Cardiac muscle cell (in vitro differentiated cells and primary cell): ENCODE data around the gene TP63. TPM values are rescaled to one million over a fixed set of nuclear protein-coding genes. Genes with fewer than 3 reads are reported as not detected.
A peak's percentile ranks its signal among the peaks of the same experiment; 100 is the strongest.
"Not testable (repeated sequence)": the region's sequence is repeated elsewhere in the genome, so short reads cannot be mapped to it uniquely, and the experiment has no call there.

Experiments
- DNase-seq, 2 donors: peaks; one replicate each; pipeline versions ENCODE4 v3.0.0 to v3.0.0-alpha.2; 2010 to 2017; ENCODE audit warnings: low read depth in 1 of 2, low spot score in 1 of 2
- H3K27ac ChIP-seq: fragments of 200-600 bp; sonication (generic); 2 replicates; pipeline ENCODE4 v1.5.1; 2016
- H3K27me3 ChIP-seq: fragments of 200-600 bp; sonication (generic); 2 replicates; pipeline ENCODE4 v1.6.0; 2016; ENCODE audit warnings: control low read depth
- H3K36me3 ChIP-seq: fragments of 200-600 bp; sonication (generic); 2 replicates; pipeline ENCODE4 v1.5.1; 2016; ENCODE audit warnings: control low read depth
- H3K4me1 ChIP-seq: fragments of 200-600 bp; sonication (generic); 2 replicates; pipeline ENCODE4 v1.8.1; 2017; ENCODE audit warnings: low read depth, mild to moderate bottlenecking, mixed run types
- H3K4me3 ChIP-seq: fragments of 200-600 bp; sonication (generic); 2 replicates; pipeline ENCODE4 v1.5.1; 2016; ENCODE audit warnings: mild to moderate bottlenecking
- H3K9me3 ChIP-seq: fragments of 200-600 bp; sonication (generic); 2 replicates; pipeline ENCODE4 v1.5.1; 2017; ENCODE audit warnings: low read depth, mild to moderate bottlenecking, control low read depth
- polyA plus RNA-seq: library from polyadenylated mRNA; unstranded; fragments of >200 nt; fragmentation: Nextera tagmentation; extraction: Ambion mirVana; gene quantifications from 2 replicates; pipeline ENCODE4 v1.2.1, GENCODE V29; 2016
- total RNA-seq: library from RNA; depleted of rRNA; stranded (reverse); fragments of >200 nt; gene quantifications from 2 replicates; pipeline ENCODE4 v1.2.3, GENCODE V29; 2016
- TF ChIP-seq, protein P1 (sequence below): IDR thresholded peaks from 2 replicates; pipeline ENCODE4 v1.5.1; 2012; ENCODE audit warnings: low read depth, mild to moderate bottlenecking, low read length

The TP63 gene
- total and polyA plus RNA-seq, 2 experiments from 2014 or later = not detected

DNA sequence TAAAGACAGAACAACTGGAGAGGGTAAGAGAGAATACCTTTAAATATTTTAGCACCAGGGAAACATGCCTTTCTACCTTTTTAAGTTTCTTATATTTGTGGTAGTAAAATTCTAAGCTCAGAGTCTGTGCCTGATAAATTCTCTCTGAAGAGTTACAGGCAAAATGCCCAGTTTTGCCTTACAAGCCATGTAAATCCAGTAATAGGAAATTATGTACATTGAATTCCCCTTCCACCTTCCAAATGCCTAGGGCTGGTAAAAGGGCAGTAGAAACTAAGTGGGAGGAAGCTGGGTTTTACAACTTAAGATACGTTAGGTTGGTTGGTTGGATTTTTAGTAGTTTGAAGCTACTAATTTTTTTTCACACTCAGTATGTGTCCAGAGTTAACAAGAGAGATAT lies 43.1 kb upstream of the TP63 start:
- peak in 1 of 2 donors; percentile 78 for DNase-seq
- H3K36me3 ChIP-seq = no peaks in the 10 kb centered on the region
- H3K4me3 ChIP-seq = no peak overlapping the region
- H3K27me3 ChIP-seq = no peaks in the 10 kb centered on the region
- H3K9me3 ChIP-seq = no peaks in the 10 kb centered on the region
- H3K27ac ChIP-seq = no peak overlapping the region
- H3K4me1 ChIP-seq = no peaks in the 10 kb centered on the region
- TF ChIP-seq, protein P1, sequence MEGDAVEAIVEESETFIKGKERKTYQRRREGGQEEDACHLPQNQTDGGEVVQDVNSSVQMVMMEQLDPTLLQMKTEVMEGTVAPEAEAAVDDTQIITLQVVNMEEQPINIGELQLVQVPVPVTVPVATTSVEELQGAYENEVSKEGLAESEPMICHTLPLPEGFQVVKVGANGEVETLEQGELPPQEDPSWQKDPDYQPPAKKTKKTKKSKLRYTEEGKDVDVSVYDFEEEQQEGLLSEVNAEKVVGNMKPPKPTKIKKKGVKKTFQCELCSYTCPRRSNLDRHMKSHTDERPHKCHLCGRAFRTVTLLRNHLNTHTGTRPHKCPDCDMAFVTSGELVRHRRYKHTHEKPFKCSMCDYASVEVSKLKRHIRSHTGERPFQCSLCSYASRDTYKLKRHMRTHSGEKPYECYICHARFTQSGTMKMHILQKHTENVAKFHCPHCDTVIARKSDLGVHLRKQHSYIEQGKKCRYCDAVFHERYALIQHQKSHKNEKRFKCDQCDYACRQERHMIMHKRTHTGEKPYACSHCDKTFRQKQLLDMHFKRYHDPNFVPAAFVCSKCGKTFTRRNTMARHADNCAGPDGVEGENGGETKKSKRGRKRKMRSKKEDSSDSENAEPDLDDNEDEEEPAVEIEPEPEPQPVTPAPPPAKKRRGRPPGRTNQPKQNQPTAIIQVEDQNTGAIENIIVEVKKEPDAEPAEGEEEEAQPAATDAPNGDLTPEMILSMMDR = no peak

DNA sequence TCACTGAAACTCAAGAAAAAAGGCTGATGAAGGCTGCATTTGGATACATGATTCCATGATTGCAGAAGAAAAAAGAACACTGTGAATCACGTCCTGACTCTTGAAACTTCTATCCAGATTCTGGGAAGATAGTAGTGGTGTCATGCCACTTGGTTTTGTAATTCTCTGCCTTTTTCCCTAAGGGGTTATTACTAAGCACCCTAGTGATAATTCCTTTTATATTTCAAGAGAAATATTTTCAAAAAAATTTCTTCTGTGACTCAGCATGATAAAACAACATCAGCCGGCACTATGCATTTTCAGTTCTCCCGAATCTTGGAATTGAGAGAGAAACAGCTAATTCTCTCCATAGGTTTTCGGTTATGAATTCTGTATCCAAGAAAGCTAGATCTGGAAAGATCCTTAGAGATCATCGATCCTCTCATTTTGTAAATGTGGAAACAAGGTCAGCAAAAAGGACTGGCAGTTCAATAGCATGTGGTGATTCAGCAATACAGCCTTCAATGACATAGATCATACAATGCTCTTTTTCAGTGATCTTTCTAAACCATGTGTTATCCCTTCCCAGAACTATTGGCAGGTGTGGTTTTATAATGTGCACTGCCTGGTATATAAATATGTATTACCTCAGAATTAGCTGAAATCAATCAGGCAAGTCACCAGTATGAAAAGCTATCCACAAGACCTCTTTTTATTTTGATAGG lies 42.6 kb upstream of the TP63 start:
- H3K4me3 ChIP-seq = no peak overlapping the region
- TF ChIP-seq, protein P1 = no peak
- no peaks in the 10 kb centered on the region for H3K4me1 ChIP-seq
- H3K27me3 ChIP-seq = no peaks in the 10 kb centered on the region
- no peak overlapping the region for H3K27ac ChIP-seq
- H3K36me3 ChIP-seq = no peaks in the 10 kb centered on the region
- H3K9me3 ChIP-seq = no peaks in the 10 kb centered on the region
- DNase-seq = peak in 1 of 2 donors; percentile 85

DNA sequence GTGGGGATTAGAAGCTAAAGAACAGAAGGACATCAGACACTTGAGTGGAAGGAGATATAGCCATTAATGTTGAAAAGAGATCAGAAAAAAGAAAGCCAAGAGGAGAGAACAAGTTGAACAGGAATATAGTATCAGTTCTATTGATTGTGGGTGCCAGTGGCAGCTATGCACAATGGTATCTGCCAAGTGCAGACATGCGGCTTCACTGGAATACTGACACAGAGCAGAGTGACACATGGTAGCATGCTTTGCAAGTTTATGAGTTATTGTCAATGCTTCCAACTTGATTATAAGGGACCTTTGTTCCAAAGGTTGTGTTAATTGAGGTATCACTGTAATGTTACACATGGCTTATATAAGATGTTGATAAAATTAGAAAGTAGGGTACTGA lies 42.0 kb upstream of the TP63 start:
- DNase-seq = no peak
- Histone ChIP-seq H3K9me3 (no peaks in the 10 kb centered on the region), H3K36me3 (no peaks in the 10 kb centered on the region), H3K4me3 (no peak overlapping the region), H3K27me3 (no peaks in the 10 kb centered on the region), H3K4me1 (no peaks in the 10 kb centered on the region), H3K27ac (no peak overlapping the region)
- TF ChIP-seq, protein P1 = no peak

DNA sequence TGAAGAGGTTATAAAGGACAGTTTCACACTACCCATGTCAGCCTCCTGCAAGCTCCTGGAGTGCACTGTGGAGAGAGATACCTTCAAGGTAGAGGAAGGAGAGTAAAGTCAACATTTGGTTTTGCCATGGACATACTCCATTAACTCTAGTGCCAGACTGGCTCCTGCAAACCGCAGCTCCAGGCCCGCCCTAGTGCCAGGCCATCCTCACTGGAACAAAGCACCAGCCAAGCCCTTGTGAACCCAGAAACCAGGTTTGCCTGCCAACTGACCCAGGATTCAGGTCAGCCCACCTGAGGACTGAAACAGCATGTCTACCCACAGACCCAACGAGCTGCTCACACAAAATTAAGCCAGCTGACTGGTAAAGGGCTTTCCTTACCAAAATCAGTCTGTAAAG lies 41.0 kb upstream of the TP63 start:
- H3K36me3 ChIP-seq = no peaks in the 10 kb centered on the region

DNA sequence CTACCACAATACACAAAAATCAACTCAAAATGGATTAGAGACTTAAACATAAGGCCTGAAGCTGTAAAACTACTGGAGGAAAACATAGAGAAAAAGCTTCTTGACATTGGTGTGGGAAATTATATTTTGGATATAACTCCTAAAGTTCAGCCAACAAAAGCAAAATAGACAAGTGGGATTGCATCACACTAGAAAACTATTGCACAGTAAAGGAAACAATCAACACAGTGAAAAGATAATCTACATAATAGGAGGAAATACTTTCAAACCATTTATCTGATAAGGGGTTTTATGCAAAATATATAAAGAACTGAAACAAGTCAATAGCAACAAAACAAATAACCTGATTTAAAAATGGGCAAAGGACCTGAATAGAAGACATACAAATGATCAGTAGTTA lies 37.6 kb upstream of the TP63 start:
- no peak overlapping the region for H3K4me3 ChIP-seq
- H3K27ac ChIP-seq = no peak overlapping the region
- no peaks in the 10 kb centered on the region for H3K27me3 ChIP-seq
- no peaks in the 10 kb centered on the region for H3K36me3 ChIP-seq
- H3K9me3 ChIP-seq = no peaks in the 10 kb centered on the region
- TF ChIP-seq, protein P1 = no peak
- peak in 1 of 2 donors; percentile 79 for DNase-seq
- no peaks in the 10 kb centered on the region for H3K4me1 ChIP-seq

More for the DNA sequence above, 41.0 kb upstream of the TP63 start:
- Histone ChIP-seq H3K4me3 (no peak overlapping the region), H3K27ac (no peak overlapping the region), H3K9me3 (no peaks in the 10 kb centered on the region), H3K27me3 (no peaks in the 10 kb centered on the region), H3K4me1 (no peaks in the 10 kb centered on the region)
- TF ChIP-seq, protein P1 = no peak
- no peak for DNase-seq

DNA sequence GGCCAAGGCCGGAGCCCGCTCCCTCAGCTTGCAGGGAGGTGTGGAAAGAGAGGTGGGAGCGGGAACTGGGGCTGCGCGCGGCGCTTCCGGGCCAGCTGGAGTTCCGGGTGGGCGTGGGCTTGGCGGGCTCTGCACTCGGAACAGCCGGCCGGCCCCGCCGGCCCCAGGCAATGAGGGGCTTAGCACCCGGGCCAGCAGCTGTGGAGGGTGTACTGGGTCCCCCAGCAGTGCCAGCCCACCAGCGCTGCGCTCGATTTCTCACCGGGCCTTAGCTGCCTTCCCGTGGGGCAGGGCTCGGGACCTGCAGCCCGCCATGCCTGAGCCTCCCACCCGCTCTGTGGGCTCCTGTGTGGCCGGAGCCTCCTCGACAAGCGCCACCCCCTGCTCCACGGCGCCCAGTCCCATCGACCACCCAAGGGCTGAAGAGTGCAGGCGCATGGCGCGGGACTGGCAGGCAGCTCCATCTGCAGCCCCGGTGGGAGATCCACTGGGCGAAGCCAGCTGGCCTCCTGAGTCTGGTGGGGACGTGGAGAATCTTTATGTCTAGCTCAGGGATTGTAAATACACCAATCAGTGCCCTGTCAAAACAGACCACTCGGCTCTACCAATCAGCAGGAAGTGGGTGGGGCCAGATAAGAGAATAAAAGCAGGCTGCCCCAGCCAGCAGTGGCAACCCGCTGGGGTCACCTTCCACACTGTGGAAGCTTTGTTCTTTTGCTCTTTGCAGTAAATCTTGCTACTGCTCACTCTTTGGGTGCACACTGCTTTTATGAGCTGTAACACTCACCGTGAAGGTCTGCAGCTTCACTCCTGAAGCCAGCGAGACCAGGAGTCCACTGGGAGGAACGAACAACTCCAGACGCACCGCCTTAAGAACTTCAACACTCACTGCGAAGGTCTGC lies 34.9 kb upstream of the TP63 start:
- H3K4me3 ChIP-seq, H3K27me3 ChIP-seq, H3K4me1 ChIP-seq, DNase-seq, H3K27ac ChIP-seq, H3K9me3 ChIP-seq, H3K36me3 ChIP-seq: not testable (repeated sequence)
